IPS-15b (cell line): ENCODE data around the gene PPP1R14D.
A peak's percentile ranks its signal among the peaks of the same experiment; 100 is the strongest.

Experiments used
- H3K27me3 ChIP-seq: one replicate; pipeline ENCODE4 v1.6.1; 2013; ENCODE audit warnings: low read length; ENCODE audit not compliant: control insufficient read depth, insufficient read depth
- H3K36me3 ChIP-seq: one replicate; pipeline ENCODE4 v1.6.1; 2013; ENCODE audit warnings: low read length; ENCODE audit not compliant: control insufficient read depth, insufficient read depth
- H3K4me1 ChIP-seq: one replicate; pipeline ENCODE4 v1.6.1; 2013; ENCODE audit warnings: mild to moderate bottlenecking, low read length; ENCODE audit not compliant: control insufficient read depth, insufficient read depth
- H3K4me3 ChIP-seq: one replicate; pipeline ENCODE4 v1.5.1; 2013; ENCODE audit warnings: low read depth, low read length
- H3K9ac ChIP-seq: one replicate; pipeline ENCODE4 v1.6.1; 2013; ENCODE audit warnings: low read depth, mild to moderate bottlenecking, low read length
- H3K9me3 ChIP-seq: one replicate; pipeline ENCODE4 v1.6.1; 2013; ENCODE audit warnings: mild to moderate bottlenecking, low read length; ENCODE audit not compliant: control insufficient read depth, insufficient read depth

The PPP1R14D gene, protein sequence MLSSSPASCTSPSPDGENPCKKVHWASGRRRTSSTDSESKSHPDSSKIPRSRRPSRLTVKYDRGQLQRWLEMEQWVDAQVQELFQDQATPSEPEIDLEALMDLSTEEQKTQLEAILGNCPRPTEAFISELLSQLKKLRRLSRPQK

DNA sequence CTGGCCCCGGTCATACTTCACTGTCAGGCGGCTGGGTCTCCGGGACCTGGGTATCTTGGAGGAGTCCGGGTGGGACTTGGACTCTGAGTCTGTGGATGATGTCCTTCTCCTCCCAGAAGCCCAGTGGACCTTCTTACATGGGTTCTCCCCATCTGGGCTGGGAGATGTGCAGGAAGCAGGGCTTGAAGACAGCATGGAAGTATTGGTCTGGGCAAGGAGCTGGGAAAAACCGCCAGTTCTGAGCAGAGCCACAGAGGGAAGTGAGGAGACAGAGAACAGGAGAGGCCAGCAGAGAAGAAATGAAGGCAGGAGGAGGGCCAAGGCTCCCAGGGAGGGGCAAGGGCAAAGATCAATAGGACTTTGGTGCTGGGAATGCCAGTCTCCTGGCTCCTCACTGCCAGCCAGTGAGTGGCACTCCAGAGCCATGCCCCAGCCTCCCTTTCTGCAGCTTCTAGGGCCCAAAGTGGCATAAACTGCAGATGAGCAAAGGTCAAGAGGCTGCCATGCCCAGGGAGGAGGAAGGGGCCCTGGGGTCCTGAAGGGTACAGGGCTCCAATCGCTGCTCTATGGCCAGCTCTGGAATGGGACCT, at the start of gene PPP1R14D:
Gene PPP1R14D, minus strand, starts transcription at position 262 of the 590 bp plus-strand sequence. Its CDS starts 67 bp downstream, at position 195.
- Histone ChIP-seq H3K4me1 (peaks cover 2% of the 10 kb centered on the region), H3K9me3 (no peaks in the 10 kb centered on the region), H3K36me3 (no peaks in the 10 kb centered on the region), H3K9ac (no peak within 1 kb of the TSS), H3K4me3 (no peak within 1 kb of the TSS), H3K27me3 (no peaks in the 10 kb centered on the region)

DNA sequence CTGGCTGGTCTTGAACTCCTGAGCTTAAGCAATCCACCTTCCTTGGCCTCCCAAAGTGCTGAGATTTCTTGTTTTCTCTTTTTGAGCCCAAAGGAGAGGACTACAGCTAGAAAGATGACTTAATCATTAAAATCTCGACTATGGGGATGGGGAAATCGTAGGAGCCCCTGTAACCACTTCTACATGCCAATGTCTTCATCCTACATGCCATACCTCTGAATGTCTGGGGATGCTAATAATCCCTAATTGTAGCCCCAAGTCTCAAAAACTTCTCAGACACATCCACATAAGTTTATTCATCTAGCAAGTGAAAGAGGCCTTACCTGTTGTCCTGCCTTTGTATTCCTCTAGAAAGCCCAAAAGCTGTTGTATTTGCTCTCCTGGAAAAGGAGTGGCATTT, 49.2 kb upstream of the PPP1R14D start:
- no peaks in the 10 kb centered on the region for H3K9me3 ChIP-seq
- peaks cover 10% of the 10 kb centered on the region for H3K4me1 ChIP-seq
- H3K9ac ChIP-seq: no peak overlapping the region
- H3K36me3 ChIP-seq: no peaks in the 10 kb centered on the region
- no peak overlapping the region for H3K4me3 ChIP-seq
- H3K27me3 ChIP-seq: no peaks in the 10 kb centered on the region

DNA sequence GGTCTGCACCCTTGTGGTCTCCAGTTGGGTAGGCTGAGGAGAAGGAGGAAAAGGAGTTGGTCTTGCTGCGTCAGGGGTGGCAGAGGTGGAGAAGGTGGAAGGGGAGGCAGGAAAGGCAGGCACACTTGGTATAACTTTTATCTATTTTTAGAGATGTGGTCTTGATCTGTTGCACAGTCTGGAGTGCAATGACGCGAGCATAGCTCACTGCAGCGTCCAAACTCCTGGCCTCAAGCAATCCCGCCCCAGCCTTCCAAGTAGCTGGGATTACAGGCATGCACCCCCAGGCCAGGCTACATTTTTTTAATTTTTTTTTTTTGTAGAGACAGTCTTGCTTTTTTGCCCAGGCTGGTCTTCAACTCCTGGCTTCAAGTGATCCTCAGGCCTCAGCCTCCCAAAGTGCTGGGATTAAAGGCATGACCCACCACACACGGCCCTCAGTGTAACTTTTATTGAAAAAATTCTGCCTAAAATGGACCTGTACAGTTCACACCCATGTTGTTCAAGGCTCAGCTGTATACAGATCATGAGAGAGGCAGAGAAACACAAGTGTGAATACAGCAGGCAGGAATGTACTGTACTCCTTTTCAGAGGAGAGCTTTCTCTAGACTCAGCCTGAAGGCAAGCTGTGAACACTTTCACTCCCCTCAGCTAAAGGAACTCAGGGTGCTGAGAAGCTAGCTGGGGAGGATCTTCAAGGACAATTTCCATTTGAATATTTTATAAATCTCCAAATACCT, 47.7 kb upstream of the PPP1R14D start:
- no peak overlapping the region for H3K4me3 ChIP-seq
- no peaks in the 10 kb centered on the region for H3K36me3 ChIP-seq
- H3K4me1 ChIP-seq: peaks cover 22% of the 10 kb centered on the region
- no peaks in the 10 kb centered on the region for H3K9me3 ChIP-seq
- H3K9ac ChIP-seq: no peak overlapping the region
- no peaks in the 10 kb centered on the region for H3K27me3 ChIP-seq

DNA sequence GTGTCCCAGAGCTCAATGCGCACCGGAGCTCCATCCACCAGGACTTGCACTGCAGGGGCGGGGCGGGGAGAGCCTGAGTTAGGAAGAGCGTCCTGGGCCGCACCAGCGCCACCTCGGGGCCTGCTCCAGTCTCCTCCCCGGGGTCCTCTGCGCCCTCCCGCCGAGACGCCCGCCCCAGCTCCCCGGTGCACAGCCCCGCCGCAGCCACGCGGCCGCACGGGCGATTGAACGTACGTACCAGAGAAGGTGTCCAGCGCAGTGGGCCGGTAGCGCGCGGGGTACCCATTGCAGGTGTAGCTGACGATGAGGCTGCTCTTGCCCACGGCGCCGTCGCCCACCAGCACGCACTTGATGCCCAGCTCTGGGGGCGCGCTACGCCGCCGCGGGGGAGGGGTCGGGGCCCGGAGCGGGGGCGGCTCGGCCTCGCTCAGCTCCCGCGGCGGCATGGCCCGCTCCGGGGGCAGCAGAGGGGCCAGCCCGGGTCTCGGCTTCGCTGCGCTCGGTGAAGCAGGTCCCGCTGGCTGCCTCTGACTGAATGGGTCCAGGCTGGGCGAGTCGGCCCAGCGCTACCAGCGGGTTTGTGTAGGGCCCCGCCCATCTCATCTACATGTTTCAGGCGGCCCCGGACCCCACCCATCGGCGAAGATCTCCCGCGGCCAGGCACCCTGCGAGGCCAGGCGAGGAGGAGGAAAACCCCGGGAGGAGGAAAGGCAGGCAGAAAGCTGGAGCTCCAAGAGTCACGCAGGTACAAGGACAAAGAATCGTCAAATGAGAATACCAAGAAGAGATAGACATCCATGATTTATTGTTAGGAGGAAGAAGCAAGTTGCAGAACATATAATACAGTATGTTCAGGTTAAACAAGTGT, 45.4 kb upstream of the PPP1R14D start, which contains the start of gene RHOV:
Gene RHOV, minus strand, starts transcription at position 541 of the 868 bp plus-strand sequence. Its CDS starts 95 bp downstream, at position 446.
- H3K4me3 ChIP-seq: peak within 1 kb of the TSS; percentile 67
- H3K36me3 ChIP-seq: no peaks in the 10 kb centered on the region
- H3K9me3 ChIP-seq: no peaks in the 10 kb centered on the region
- H3K9ac ChIP-seq: no peak within 1 kb of the TSS
- H3K4me1 ChIP-seq: peaks cover 23% of the 10 kb centered on the region
- H3K27me3 ChIP-seq: no peaks in the 10 kb centered on the region

DNA sequence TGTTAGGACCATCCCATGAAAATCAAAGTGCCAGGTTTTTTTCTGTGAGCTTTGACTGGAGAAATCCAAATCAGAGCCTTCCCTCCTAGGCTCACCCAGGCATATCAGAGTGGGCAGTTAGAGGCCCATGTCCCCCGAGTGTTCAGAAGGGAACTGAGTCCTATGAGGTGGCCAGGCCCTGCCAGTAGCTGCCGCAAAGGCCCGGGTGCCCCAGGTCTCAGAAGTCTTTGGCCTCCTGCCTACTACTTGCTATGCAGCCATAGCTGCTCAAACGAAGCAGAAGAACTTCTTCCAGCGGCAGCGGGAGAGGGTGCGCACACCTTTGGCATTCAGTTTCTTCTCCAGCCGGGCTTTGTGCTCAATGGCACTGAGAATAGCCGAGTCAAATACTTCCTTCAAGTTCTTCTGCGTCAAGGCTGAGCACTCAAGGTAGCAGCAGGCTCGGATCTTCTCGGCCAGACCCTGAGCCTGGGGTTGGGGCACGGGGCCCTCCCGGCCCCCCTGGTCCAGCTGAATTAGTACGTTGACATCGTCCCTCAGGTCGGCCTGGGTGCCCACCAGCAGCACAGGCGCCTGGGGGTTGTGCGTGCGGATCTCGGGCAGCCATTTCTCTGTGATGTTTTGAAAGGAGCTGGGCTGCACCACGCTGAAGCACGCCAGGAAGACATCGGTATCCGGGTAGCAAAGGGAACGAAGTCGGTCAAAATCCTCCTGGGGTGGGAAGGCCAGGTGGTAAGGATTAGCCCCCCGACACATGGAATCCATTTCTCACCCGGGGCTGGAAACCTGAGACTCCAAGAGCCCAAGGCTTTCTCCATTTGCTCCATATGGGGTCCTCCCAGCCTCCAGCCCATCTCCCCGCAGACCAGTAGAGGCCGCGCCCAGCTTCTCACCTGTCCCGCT, 44.5 kb upstream of the PPP1R14D start:
- Histone ChIP-seq H3K4me3 (peak overlapping the region; percentile 67), H3K9ac (no peak overlapping the region), H3K9me3 (no peaks in the 10 kb centered on the region), H3K36me3 (no peaks in the 10 kb centered on the region), H3K27me3 (no peaks in the 10 kb centered on the region), H3K4me1 (peaks cover 23% of the 10 kb centered on the region)

DNA sequence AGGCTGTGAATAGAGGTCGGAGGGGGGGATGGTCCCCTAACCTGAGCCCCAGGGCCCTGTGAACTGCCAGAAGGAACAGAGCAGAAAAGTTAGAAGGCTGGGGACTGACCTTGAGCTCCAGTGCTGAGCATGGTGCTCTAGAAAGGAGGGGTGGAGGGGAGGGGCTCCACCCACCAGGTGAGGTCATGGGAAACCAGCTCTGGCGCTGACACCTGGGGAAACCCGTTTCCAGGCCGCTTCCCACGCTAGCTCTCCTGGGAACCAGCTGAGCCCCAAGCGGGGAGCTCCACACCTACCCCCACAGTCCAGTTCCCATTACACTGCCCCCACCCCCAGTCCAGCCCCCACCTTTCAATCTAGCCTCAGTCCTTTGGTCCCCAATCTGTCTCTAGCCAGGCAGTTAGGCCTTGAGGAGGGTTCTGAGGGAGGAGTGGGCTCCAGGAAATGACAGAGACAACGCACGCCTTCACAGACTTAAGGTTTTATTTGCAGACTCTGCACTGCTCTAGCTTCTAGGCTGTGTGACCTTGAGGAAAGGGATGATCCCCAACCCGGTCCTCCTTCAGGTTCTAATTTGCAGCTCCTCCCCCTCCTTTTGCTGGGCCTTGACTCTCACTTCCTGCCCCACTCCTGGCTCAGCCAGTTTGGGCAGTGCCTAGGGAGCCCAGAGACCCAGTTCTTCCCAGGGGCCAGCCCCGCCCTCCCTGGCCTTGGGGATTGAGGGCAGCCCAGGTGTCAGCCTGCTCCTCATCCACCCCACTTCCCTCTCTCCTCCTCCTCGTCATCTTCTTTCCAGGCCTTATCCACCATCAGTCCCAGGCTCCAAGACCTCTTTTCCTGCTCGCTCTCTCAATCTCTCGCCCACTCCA, 43.5 kb upstream of the PPP1R14D start:
- H3K9me3 ChIP-seq: no peaks in the 10 kb centered on the region
- peaks cover 23% of the 10 kb centered on the region for H3K4me1 ChIP-seq
- no peaks in the 10 kb centered on the region for H3K27me3 ChIP-seq
- no peak overlapping the region for H3K9ac ChIP-seq
- peak overlapping the region; percentile 22 for H3K4me3 ChIP-seq
- no peaks in the 10 kb centered on the region for H3K36me3 ChIP-seq

DNA sequence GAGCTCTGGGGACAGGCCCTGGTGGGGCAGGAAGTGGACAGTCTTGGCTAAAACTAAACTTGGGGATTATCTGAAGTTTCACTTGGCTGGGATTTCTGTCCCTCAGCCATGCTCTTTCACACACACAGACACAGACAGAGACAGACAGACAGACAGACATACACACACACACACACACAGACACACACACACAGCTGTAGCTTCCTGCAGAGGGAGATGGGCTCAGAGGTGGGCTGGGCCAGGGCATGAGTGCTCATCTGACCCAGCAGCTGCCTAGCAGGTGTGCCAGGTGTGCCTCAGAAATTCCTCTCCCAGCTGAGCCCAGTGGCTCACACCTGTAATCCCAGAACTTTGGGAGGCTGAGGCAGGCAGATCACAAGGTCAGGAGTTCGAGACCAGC, 42.2 kb upstream of the PPP1R14D start:
- H3K4me3 ChIP-seq: no peak overlapping the region
- no peak overlapping the region for H3K9ac ChIP-seq
- H3K27me3 ChIP-seq: no peaks in the 10 kb centered on the region
- H3K9me3 ChIP-seq: no peaks in the 10 kb centered on the region
- peaks cover 23% of the 10 kb centered on the region for H3K4me1 ChIP-seq
- no peaks in the 10 kb centered on the region for H3K36me3 ChIP-seq

DNA sequence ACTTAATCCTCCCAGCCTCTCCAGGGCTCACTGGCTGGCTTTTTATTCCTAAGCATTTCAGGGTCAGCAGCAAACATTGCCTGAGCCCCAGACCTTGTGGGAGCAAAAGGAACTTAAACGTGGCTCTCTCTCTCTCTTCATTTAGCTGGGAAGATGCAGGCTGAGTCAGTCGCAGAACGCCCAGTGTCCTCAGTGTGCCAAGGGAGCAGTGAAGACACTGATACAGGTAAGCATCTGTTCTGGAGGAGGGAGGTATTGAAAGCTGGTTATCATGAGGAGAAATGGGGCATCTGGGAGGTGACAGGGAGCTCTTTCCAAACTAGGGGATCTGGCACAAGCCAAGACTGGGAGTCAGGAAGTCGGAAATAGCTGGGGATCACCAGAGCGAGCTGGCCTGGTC, 41.2 kb upstream of the PPP1R14D start:
- Histone ChIP-seq H3K9me3 (no peaks in the 10 kb centered on the region), H3K4me1 (peaks cover 23% of the 10 kb centered on the region), H3K9ac (no peak overlapping the region), H3K27me3 (no peaks in the 10 kb centered on the region), H3K4me3 (no peak overlapping the region), H3K36me3 (no peaks in the 10 kb centered on the region)

DNA sequence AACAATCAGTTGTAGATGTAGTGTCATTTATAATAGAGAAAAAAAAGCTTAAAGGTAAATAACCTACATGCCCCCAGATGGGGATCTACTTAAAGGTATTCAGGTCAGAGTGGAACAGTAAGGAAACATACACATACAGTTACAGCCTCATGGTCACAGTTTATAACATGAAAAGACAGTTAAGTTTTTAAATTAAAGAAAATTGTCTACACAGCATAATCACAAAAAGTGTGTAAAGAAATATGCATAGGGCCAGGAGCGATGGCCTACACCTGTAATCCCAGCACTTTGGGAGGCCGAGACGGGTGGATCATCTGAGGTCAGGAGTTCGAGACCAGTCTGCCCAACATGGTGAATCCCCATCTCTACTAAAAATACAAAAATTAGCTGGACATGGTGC, 38.7 kb upstream of the PPP1R14D start:
- Histone ChIP-seq H3K9ac (no peak overlapping the region), H3K27me3 (no peaks in the 10 kb centered on the region), H3K36me3 (no peaks in the 10 kb centered on the region), H3K9me3 (no peaks in the 10 kb centered on the region), H3K4me3 (no peak overlapping the region), H3K4me1 (peaks cover 9% of the 10 kb centered on the region)

DNA sequence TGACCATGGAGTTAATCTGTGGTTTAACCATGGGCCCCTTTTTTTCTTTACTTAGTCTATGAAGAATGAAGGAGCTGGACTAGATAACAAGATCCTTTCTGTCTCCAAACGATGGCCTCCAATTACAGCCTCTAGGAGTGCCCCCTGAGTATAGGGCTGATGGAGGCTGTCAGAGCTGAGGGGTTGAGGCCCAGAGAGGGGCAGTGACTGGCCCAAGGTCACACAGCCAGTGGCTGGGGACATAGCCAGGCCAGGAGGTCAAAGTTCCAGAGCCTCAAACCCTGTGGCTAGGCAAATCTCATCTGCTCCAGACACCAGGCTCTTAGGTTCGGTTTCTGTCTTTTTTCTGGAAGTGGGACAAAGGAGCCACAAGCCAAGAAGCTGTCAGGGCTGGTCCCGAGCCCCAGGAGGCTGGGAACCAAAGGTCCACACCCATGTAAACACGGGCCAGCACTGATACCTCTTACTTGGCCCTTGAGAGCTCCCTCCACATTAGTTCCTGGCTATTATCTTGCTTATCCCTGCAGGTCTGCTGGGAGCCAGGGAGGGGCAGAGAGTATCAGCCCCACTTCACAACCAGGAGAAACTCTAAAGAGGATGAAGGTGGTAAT, 35.3 kb upstream of the PPP1R14D start:
- Histone ChIP-seq H3K4me1 (no peaks in the 10 kb centered on the region), H3K4me3 (no peak overlapping the region), H3K9ac (no peak overlapping the region), H3K36me3 (no peaks in the 10 kb centered on the region), H3K9me3 (no peaks in the 10 kb centered on the region), H3K27me3 (no peaks in the 10 kb centered on the region)
